Thoracic aorta (tissue), 2 donors: Measurements from ENCODE around the gene MAS1L. TPM values are rescaled to one million over a fixed set of nuclear protein-coding genes. Genes with fewer than 3 reads are reported as not detected.

Source experiments
- ATAC-seq: fragments of 150-250 bp; one replicate; pipeline ENCODE4 v1.8.0; 2017; ENCODE audit warnings: low read depth; ENCODE audit not compliant: insufficient number of reproducible peaks, low FRiP score
- DNase-seq: peaks from one replicate; pipeline ENCODE4 v3.0.0-alpha.2; 2020; ENCODE audit warnings: low spot score
- H3K27ac ChIP-seq, 2 donors: fragments of 200-600 bp; sonication (generic); 1 replicate in 1 of 2; 2 replicates in 1 of 2; pipeline ENCODE4 v1.5.1; 2016; ENCODE audit warnings: mild to moderate bottlenecking in 2 of 2, moderate library complexity in 2 of 2
- H3K27me3 ChIP-seq: fragments of 200-600 bp; sonication (generic); replicated peaks from 2 replicates; pipeline ENCODE4 v1.6.0; 2016; ENCODE audit warnings: mild to moderate bottlenecking; ENCODE audit not compliant: insufficient read depth
- H3K36me3 ChIP-seq: fragments of 200-600 bp; sonication (generic); one replicate; pipeline ENCODE4 v1.5.1; 2016
- H3K4me1 ChIP-seq, 2 donors: fragments of 200-600 bp; sonication (generic); 1 replicate in 1 of 2; 2 replicates in 1 of 2; pipeline versions ENCODE4 v1.5.1 to v1.6.0; 2016; ENCODE audit warnings: low read depth in 2 of 2, mild to moderate bottlenecking in 1 of 2; ENCODE audit not compliant: control insufficient read depth in 1 of 2
- H3K4me3 ChIP-seq: fragments of 200-600 bp; sonication (generic); 2 replicates; pipeline ENCODE4 v1.5.1; 2016; ENCODE audit warnings: mild to moderate bottlenecking
- H3K9me3 ChIP-seq: fragments of 200-600 bp; sonication (generic); 2 replicates; pipeline ENCODE4 v1.5.1; 2016
- total RNA-seq, 2 donors: library from RNA; depleted of rRNA; stranded (reverse); fragments of >200 nt; gene quantifications; one replicate each; pipeline versions ENCODE4 v1.1.0 to v1.2.3, GENCODE V29; 2016
- TF ChIP-seq, protein P1 (sequence below): fragments of 200-600 bp; sonication (generic); IDR thresholded peaks from one replicate; pipeline ENCODE4 v1.5.1; 2019; ENCODE audit warnings: antibody characterized with exemption

Gene MAS1L
- total RNA-seq, 2 donors from 2014 or later: not detected

- DNase-seq (no peak), ATAC-seq (no peak)
- Histone ChIP-seq H3K36me3 (no peaks in the 10 kb centered on the region), H3K27ac (no peak overlapping the region), H3K4me1 (no peaks in the 10 kb centered on the region), H3K4me3 (no peak overlapping the region), H3K9me3 (no peaks in the 10 kb centered on the region), H3K27me3 (no peaks in the 10 kb centered on the region)
- TF ChIP-seq, protein P1, sequence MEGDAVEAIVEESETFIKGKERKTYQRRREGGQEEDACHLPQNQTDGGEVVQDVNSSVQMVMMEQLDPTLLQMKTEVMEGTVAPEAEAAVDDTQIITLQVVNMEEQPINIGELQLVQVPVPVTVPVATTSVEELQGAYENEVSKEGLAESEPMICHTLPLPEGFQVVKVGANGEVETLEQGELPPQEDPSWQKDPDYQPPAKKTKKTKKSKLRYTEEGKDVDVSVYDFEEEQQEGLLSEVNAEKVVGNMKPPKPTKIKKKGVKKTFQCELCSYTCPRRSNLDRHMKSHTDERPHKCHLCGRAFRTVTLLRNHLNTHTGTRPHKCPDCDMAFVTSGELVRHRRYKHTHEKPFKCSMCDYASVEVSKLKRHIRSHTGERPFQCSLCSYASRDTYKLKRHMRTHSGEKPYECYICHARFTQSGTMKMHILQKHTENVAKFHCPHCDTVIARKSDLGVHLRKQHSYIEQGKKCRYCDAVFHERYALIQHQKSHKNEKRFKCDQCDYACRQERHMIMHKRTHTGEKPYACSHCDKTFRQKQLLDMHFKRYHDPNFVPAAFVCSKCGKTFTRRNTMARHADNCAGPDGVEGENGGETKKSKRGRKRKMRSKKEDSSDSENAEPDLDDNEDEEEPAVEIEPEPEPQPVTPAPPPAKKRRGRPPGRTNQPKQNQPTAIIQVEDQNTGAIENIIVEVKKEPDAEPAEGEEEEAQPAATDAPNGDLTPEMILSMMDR: no peak
Observed at GRCh38 chr6:29524444-29525310, 36.9 kb upstream of the MAS1L start.

DNA sequence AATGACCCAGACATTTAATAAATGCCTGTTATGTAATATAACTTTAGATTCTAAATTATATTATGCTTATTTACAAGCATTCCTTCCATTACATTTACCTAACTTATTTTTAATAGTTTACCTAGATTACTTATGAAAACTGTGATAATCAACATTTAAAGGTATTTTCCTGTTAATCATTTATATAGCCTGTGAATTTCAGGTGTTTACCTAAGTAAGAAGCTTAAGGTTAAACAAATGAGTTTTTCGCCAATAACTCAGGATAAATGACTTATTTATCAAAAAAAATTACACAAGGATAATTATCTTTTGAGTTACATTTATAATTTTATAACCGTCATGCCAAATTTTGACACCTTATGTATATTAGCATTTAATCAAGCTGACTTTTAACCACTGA, 36.3 kb upstream of the MAS1L start:
- Histone ChIP-seq H3K27ac (no peak overlapping the region), H3K4me1 (no peaks in the 10 kb centered on the region), H3K4me3 (no peak overlapping the region), H3K9me3 (no peaks in the 10 kb centered on the region), H3K27me3 (no peaks in the 10 kb centered on the region), H3K36me3 (no peaks in the 10 kb centered on the region)
- DNase-seq (no peak), ATAC-seq (no peak)
- TF ChIP-seq, protein P1: no peak

- no peak overlapping the region for H3K4me3 ChIP-seq
- TF ChIP-seq, protein P1: no peak
- no peaks in the 10 kb centered on the region for H3K4me1 ChIP-seq
- no peaks in the 10 kb centered on the region for H3K36me3 ChIP-seq
- no peak overlapping the region for H3K27ac ChIP-seq
- no peak for DNase-seq
- ATAC-seq: no peak
- H3K27me3 ChIP-seq: no peaks in the 10 kb centered on the region
- H3K9me3 ChIP-seq: no peaks in the 10 kb centered on the region
Observed at GRCh38 chr6:29522227-29522626, 34.5 kb upstream of the MAS1L start.

GRCh38 chr6:29521006-29521680, 33.4 kb upstream of the MAS1L start:
- Histone ChIP-seq H3K4me1 (no peaks in the 10 kb centered on the region), H3K27ac (no peak overlapping the region), H3K36me3 (no peaks in the 10 kb centered on the region), H3K9me3 (no peaks in the 10 kb centered on the region), H3K27me3 (no peaks in the 10 kb centered on the region), H3K4me3 (no peak overlapping the region)
- TF ChIP-seq, protein P1: no peak
- DNase-seq (no peak), ATAC-seq (no peak)

DNA sequence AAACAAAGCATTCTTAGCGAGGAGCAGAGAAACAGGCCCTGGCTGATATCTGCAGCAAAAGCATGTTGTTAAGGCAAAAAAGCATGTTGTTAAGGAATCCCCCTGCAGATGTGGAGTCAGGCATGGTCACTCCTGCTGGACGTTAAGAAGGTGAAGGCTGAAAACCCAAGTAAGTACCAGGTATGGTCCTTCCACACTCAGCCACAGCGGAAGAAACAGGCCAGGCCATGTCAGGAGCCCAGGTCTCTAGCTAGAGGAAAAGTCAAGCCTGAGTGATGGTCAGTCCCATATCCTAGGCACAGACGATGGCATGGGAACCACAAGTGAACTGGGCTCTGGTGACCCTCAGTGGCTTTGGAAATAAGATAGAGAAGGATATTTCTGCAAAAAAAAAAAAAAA, 32.5 kb upstream of the MAS1L start:
- Histone ChIP-seq H3K4me3 (no peak overlapping the region), H3K36me3 (no peaks in the 10 kb centered on the region), H3K9me3 (no peaks in the 10 kb centered on the region), H3K27me3 (no peaks in the 10 kb centered on the region), H3K4me1 (no peaks in the 10 kb centered on the region), H3K27ac (no peak overlapping the region)
- ATAC-seq: no peak
- DNase-seq: no peak
- TF ChIP-seq, protein P1: no peak
